GM23248 (cell line): Measurements from ENCODE around the gene SYS1.

ENCODE experiments used
- EZH2 ChIP-seq: fragments of 200-600 bp; sonication (generic); IDR thresholded peaks from 2 replicates; pipeline ENCODE4 v1.6.1; 2018; ENCODE audit warnings: antibody characterized with exemption, mild to moderate bottlenecking; ENCODE audit not compliant: insufficient read depth, poor library complexity, severe bottlenecking
- EZH2phosphoT487 ChIP-seq: fragments of 200-600 bp; sonication (generic); IDR thresholded peaks from 2 replicates; pipeline ENCODE4 v1.6.1; 2018; ENCODE audit warnings: antibody characterized with exemption, moderate library complexity, mild to moderate bottlenecking, low read depth; ENCODE audit not compliant: insufficient read depth

DNA sequence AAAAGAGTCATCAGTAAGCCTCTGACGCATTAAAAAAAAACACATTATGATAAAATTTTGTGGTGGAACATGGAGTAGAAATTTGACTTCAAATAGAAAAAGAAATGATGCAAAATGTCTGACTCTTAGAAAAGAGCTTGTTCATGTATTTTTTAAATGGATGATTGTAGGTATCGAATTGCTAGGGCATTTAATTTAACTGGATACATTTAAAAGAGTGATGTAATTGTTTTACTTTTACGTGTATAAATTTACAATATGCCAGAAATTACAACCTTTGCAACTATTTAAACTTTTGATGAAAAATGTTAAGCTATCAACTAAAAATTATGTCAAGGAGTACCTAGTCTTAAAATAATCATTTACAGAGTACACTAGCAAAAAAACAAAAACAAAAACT is 10.2 kb upstream of the SYS1 start:
- no peak for TF ChIP-seq EZH2
- TF ChIP-seq EZH2phosphoT487 = no peak
